Bronchial epithelial cell (primary cell): Measurements from ENCODE around the gene ATOSB. TPM values are rescaled to one million over a fixed set of nuclear protein-coding genes. Genes with fewer than 3 reads are reported as not detected.

Experiments used
- DNase-seq: peaks from one replicate; pipeline ENCODE4 v3.0.0-alpha.2; 2010; ENCODE audit warnings: low read depth
- FAIRE-seq: peaks from 2 replicates; lab custom pipeline; 2011; peaks lifted over from hg19 to GRCh38; lab: Jason Lieb, UNC
- H3K27me3 ChIP-seq: 2 replicates; pipeline ENCODE4 v1.5.1; 2011; ENCODE audit warnings: low read length; ENCODE audit not compliant: control insufficient read depth, insufficient read depth
- H3K36me3 ChIP-seq: 2 replicates; pipeline ENCODE4 v1.5.1; 2011; ENCODE audit warnings: low read length; ENCODE audit not compliant: control insufficient read depth, insufficient read depth
- H3K4me3 ChIP-seq: 2 replicates; pipeline ENCODE4 v1.5.1; 2011; ENCODE audit warnings: mild to moderate bottlenecking, low read depth, low read length, control low read depth
- CTCF ChIP-seq: IDR thresholded peaks from 2 replicates; pipeline ENCODE4 v1.5.1; 2011; ENCODE audit warnings: mild to moderate bottlenecking, moderate library complexity, low read length, control low read depth, inconsistent platforms; ENCODE audit not compliant: insufficient read depth, severe bottlenecking
- total RNA-seq: library from RNA; depleted of rRNA; stranded (reverse); fragments of >200 nt; gene quantifications from 2 replicates; pipeline ENCODE4 v1.2.1, GENCODE V29; 2014

Gene ATOSB
- total RNA-seq, 1 donor from 2014 or later: 10.3 TPM

GRCh38 chr9:35108946-35109575 is 6.6 kb downstream of the ATOSB start:
- FAIRE-seq (no peak), DNase-seq (no peak)
- TF ChIP-seq CTCF: no peak
- Histone ChIP-seq H3K36me3 (peaks cover 4% of the 10 kb centered on the region), H3K27me3 (no peaks in the 10 kb centered on the region), H3K4me3 (no peak overlapping the region)

- FAIRE-seq (no peak), DNase-seq (no peak)
- Histone ChIP-seq H3K27me3 (no peaks in the 10 kb centered on the region), H3K36me3 (peaks cover 4% of the 10 kb centered on the region), H3K4me3 (no peak overlapping the region)
- no peak for TF ChIP-seq CTCF
These were observed 7.2 kb downstream of the ATOSB start for GRCh38 chr9:35108461-35108860.

- DNase-seq: no peak
- no peak overlapping the region for H3K4me3 ChIP-seq
- FAIRE-seq: no peak
- no peaks in the 10 kb centered on the region for H3K27me3 ChIP-seq
- H3K36me3 ChIP-seq: peaks cover 4% of the 10 kb centered on the region
- TF ChIP-seq CTCF: no peak
These were observed 8.1 kb downstream of the ATOSB start for GRCh38 chr9:35107297-35108290.

GRCh38 chr9:35106343-35106730 is 9.3 kb downstream of the ATOSB start:
- H3K36me3 ChIP-seq: peaks cover 4% of the 10 kb centered on the region
- H3K27me3 ChIP-seq: no peaks in the 10 kb centered on the region
- no peak overlapping the region for H3K4me3 ChIP-seq
- DNase-seq (no peak), FAIRE-seq (no peak)
- no peak for TF ChIP-seq CTCF

GRCh38 chr9:35105571-35106342 is 9.9 kb downstream of the ATOSB start:
- FAIRE-seq (no peak), DNase-seq (no peak)
- peaks cover 7% of the 10 kb centered on the region for H3K36me3 ChIP-seq

More at GRCh38 chr9:35105571-35106342, 9.9 kb downstream of the ATOSB start:
- Histone ChIP-seq H3K4me3 (no peak overlapping the region), H3K27me3 (no peaks in the 10 kb centered on the region)
- no peak for TF ChIP-seq CTCF
